Lower leg skin (tissue), 4 donors: ENCODE results near the gene APBA3. TPM values are rescaled to one million over a fixed set of nuclear protein-coding genes. Genes with fewer than 3 reads are reported as not detected.

Source experiments
- DNase-seq, 2 donors: peaks; one replicate each; pipeline ENCODE4 v3.0.0-alpha.2; 2019; ENCODE audit warnings: low spot score in 2 of 2
- H3K4me3 ChIP-seq: fragments of 200-600 bp; sonication (generic); 2 replicates; pipeline ENCODE4 v1.5.1; 2017; ENCODE audit warnings: mild to moderate bottlenecking, low read depth; ENCODE audit not compliant: poor library complexity, severe bottlenecking
- POLR2A ChIP-seq, 2 donors: fragments of 450-650 bp; IDR thresholded peaks; one replicate each; pipeline ENCODE4 v1.6.1; 2016 to 2017; ENCODE audit warnings: antibody characterized with exemption in 2 of 2, mild to moderate bottlenecking in 1 of 2, moderate library complexity in 1 of 2
- WGBS, 2 donors: methylation state at CpG; one replicate each; pipeline ENCODE4 v1.1.5; 2018; 5-methylcytosine and 5-hydroxymethylcytosine counted together
- intact Hi-C: fragments of 100-400 bp; cut with DNase I; formaldehyde crosslinking; loops from one replicate; pipeline ENCODE4 v1.15.0; 2023; ENCODE audit warnings: low total_unique reads
- total RNA-seq, 4 donors: library from RNA; depleted of rRNA; stranded (reverse); fragments of >200 nt; gene quantifications; one replicate each; pipeline ENCODE4 v1.1.0, GENCODE V29; 2016
- TF ChIP-seq, protein P1 (sequence below), 3 donors: fragments of 450-650 bp; IDR thresholded peaks; one replicate each; pipeline ENCODE4 v1.5.1; 2016; ENCODE audit warnings: antibody characterized with exemption in 3 of 3, mild to moderate bottlenecking in 3 of 3, moderate library complexity in 2 of 3

APBA3 gene
- total RNA-seq, 4 donors from 2014 or later: 21.8 to 34.6 (median 31.8) TPM

DNA sequence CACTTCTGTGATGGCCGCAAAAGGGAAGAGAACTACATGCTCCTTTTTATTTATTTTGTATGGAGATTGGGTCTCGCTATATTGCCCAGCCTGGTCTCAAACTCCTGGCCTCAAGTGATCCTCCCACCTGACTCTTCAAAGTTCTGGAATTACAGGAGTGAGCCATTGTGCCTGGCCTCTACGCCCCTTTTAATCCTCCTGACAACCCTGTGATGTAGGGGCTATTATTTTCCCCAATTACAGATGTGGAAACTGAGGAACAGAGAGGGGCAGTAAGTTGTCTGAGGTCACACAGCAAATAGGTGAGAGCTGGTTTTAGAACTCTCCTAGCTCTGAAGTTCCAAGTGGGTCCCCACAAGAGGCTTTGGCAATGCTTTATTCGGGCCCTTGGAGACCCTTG, 41.6 kb downstream of the APBA3 start:
- WGBS, 2 donors: 86 to 88% methylated on average over 4 of the region's 4 CpGs
- no peak for TF ChIP-seq POLR2A (IDR thresholded peaks at IDR 0.05)
- TF ChIP-seq, protein P1, sequence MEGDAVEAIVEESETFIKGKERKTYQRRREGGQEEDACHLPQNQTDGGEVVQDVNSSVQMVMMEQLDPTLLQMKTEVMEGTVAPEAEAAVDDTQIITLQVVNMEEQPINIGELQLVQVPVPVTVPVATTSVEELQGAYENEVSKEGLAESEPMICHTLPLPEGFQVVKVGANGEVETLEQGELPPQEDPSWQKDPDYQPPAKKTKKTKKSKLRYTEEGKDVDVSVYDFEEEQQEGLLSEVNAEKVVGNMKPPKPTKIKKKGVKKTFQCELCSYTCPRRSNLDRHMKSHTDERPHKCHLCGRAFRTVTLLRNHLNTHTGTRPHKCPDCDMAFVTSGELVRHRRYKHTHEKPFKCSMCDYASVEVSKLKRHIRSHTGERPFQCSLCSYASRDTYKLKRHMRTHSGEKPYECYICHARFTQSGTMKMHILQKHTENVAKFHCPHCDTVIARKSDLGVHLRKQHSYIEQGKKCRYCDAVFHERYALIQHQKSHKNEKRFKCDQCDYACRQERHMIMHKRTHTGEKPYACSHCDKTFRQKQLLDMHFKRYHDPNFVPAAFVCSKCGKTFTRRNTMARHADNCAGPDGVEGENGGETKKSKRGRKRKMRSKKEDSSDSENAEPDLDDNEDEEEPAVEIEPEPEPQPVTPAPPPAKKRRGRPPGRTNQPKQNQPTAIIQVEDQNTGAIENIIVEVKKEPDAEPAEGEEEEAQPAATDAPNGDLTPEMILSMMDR (IDR thresholded peaks at IDR 0.05): no peak
- intact Hi-C loops: no loop called here
- no peak overlapping the region for H3K4me3 ChIP-seq
- no peak for DNase-seq

DNA sequence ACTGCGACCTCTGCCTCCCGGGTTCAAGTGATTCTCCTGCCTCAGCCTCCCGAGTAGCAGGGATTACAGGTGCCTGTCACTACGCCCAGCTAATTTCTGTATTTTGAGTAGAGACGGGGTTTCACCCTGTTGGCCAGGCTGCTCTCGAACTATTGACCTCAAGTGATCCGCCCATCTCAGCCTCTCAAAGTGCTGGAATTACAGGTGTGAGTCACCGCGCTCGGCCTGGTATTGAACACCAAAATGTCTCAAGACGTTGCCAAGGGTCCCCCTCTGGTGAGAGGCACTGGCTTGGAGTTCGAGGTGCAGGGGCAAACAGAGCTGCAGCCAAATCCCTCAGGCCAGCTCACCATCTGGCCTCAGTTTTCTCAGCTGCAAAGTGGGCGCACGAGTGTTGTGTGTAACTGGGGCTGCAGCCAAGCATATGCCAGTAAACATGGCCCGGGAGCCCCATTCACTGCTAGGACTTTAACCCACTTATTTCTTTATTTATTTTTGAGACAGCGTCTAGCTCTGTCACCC, 45.3 kb downstream of the APBA3 start:
- DNase-seq: no peak
- intact Hi-C loops: no loop called here
- WGBS, 2 donors: 81 to 83% methylated on average over 16 of the region's 16 CpGs
- TF ChIP-seq POLR2A (IDR thresholded peaks at IDR 0.05): no peak
- TF ChIP-seq, protein P1 (IDR thresholded peaks at IDR 0.05): no peak
- no peak overlapping the region for H3K4me3 ChIP-seq

GRCh38 chr19:3712663-3713611, 48.6 kb downstream of the APBA3 start:
- DNase-seq: no peak
- WGBS, 2 donors: 33 to 34% methylated on average over 23 of the region's 23 CpGs
- H3K4me3 ChIP-seq: no peak overlapping the region
- TF ChIP-seq, protein P1 (IDR thresholded peaks at IDR 0.05): no peak
- no peak for TF ChIP-seq POLR2A (IDR thresholded peaks at IDR 0.05)
- intact Hi-C loops: no loop called here

GRCh38 chr19:3710265-3710812, 51.2 kb downstream of the APBA3 start:
- intact Hi-C loops: no loop called here
- 38 to 44% methylated on average over 20 of the region's 20 CpGs for WGBS, 2 donors
- H3K4me3 ChIP-seq: no peak overlapping the region
- TF ChIP-seq POLR2A (IDR thresholded peaks at IDR 0.05): no peak
- peak; percentile 70 to 93 for DNase-seq

GRCh38 chr19:3708207-3708931, 53.1 kb downstream of the APBA3 start, which contains the start of gene TJP3:
Gene TJP3 (plus strand): TSS chr19:3708384. CDS start chr19:3728433, 20,049 bp downstream.
- no peak for DNase-seq
- intact Hi-C loops: no loop called here
- 22 to 27% methylated on average over 14 to 24 of the region's 24 CpGs for WGBS, 2 donors
- H3K4me3 ChIP-seq: no peak within 1 kb of the TSS
- TF ChIP-seq POLR2A (IDR thresholded peaks at IDR 0.05): no peak

DNA sequence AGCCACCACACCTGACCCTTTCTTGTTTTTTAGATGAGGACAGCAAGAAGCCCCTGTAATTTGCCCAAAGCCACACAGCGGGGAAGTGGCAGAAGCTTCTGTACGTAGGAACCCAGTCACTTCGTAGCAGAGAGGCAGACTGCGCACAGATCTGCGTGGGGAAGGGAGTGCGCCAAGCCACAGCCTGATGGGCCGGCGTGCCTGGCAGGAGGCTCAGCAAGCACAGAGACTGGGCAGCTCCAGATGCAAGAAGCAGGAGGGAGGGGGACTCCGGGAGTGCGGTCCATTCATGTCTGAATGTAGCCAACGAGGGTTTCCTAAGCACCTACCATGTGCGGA, 53.7 kb downstream of the APBA3 start:
- WGBS, 2 donors: 65 to 82% methylated on average over 11 to 12 of the region's 12 CpGs
- no peak for DNase-seq
- H3K4me3 ChIP-seq: no peak overlapping the region
- intact Hi-C loops: no loop called here
- no peak for TF ChIP-seq POLR2A (IDR thresholded peaks at IDR 0.05)
- TF ChIP-seq, protein P1 (IDR thresholded peaks at IDR 0.05): no peak
